ENCODE data around the gene DUS2.
A peak's percentile ranks its signal among the peaks of the same experiment; 100 is the strongest.
"Not testable (repeated sequence)": the region's sequence is repeated elsewhere in the genome, so short reads cannot be mapped to it uniquely, and the experiment has no call there.

The DUS2 gene

DNA sequence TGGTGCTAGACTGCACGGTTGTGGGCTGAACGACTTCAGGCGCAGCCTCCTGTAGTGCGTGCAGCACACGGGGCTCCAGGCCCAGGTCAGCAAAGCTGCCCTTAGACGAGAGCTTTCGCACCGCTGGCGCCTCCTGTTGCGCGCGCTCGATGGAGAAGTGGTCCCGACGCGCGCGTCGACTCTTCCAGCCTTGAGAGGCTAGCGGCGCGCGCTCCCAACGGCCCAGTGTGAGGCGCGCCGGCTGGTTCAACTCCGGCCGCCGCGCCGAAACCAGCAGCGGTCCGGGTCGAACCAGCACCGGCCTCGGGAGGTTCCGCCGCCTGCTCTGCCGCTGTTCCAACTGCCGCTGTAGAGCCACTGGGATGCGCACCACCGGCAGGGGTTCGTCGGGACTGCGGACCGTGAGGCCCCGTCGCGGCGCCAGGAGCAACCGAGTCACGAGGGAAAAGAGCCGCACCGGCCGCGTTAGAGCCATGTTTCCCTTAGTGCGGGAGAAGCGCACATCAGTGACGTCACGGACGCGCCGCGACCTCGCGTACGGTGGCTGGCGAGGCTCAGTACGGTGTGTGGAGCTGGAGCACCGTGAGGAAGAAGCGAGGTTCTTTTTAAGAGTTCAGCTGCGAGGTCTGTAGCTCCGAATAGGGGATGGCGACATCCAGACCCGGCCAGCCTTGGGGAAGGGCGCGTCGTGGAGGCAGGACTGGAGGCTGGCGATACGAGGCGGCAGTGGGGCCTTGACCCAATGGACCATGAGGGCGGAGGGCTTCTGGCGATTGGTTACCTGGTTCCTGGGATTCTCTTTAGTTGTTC, at the start of gene DUS2, which contains the start of gene DDX28:
DUS2 (plus strand) TSS at position 557 of the 810 bp plus-strand sequence. CDS start 14,740 bp downstream, outside the sequence.
DDX28 (minus strand) TSS at position 505 of the 810 bp plus-strand sequence; CDS start at position 475, 30 bp downstream.
- DNase-seq: peak; percentile 77

GRCh38 chr16:67975321-67976105, 47.6 kb upstream of the DUS2 start:
- DNase-seq: no peak

- DNase-seq: no peak
Observed at GRCh38 chr16:67976205-67976604, 46.9 kb upstream of the DUS2 start.

- no peak for DNase-seq
Observed at GRCh38 chr16:67977005-67977404, 46.1 kb upstream of the DUS2 start.

DNA sequence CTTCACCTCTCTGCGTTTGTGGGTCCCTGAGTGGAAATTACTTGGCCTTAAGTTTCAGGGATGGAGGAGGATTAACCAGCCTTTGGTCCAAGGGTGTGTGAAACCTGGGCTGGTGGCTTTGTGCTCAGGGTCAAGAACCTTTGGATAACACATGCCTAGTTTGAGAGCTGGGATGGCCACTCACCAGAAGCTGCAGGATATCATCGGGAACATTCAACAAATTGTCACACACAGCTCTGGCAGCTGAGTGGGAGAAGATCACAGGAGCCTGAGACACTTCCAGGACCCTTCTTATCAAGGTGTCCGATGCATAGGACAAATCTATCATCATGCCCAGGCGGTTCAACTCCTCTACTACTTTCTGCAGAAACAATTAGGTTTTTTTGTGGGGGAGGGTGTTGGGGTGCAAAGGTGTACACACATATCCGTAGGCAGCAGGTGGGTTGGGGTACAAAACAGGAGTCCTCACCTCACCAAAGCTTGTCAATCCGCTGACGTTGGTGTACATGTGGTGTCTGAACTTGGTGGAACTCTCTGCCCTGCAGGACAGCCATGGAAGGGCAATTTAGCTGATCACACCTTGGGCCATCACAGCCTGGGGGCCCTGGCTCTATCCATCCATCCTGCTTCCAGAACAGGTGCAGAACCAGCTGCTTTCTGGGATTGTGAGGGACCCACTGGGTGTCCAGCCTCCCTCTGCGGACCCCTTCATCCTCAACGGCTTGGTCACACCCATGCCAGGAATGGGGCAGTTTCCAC, 45.4 kb upstream of the DUS2 start:
- DNase-seq: no peak

DNA sequence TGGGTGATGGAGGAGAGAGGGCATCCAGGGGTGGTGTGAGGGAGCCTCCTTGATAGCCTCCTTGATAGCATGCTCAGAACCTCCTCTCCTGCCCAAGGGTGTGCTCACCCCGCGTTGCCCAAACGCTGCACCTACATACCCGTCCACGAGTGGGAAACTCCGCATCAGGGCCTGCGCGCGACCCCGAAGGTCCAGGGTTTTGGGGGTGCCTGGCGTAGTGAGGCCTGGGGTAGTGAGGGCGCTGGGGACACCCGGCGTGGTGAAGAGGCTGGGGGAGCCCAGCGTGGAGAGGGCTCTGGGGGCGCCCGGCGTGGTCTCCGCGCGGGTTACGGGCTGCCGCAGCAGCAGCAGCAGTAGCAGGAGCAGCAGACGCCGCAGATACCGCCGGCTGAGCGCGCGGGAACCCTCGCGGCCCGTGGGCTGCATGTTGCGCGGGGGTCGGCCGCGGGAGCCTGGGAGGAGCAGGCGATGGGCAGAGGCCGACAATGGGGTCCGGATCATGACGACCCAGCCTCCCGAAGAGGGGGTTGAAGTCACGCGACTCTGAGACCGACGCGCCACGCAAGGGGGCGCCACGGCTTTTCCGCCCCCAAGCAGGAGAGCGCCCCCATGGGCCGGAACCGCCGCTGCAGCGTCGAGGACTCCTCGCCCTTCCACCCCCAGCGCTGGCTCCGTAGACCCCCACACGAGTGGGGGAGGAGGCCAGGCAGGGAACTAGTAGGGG, 43.0 kb upstream of the DUS2 start, which contains the start of gene DPEP3:
DPEP3 (minus strand) TSS at position 545 of the 724 bp plus-strand sequence; CDS start at position 426, 119 bp downstream.
- no peak for DNase-seq

GRCh38 chr16:67982011-67982696, 40.9 kb upstream of the DUS2 start:
- no peak for DNase-seq

- DNase-seq: no peak
Observed at GRCh38 chr16:67986949-67987348, 36.1 kb upstream of the DUS2 start.

GRCh38 chr16:67987460-67988160, 35.5 kb upstream of the DUS2 start:
- DNase-seq: no peak

GRCh38 chr16:67988675-67989074, 34.4 kb upstream of the DUS2 start:
- DNase-seq: no peak

DNA sequence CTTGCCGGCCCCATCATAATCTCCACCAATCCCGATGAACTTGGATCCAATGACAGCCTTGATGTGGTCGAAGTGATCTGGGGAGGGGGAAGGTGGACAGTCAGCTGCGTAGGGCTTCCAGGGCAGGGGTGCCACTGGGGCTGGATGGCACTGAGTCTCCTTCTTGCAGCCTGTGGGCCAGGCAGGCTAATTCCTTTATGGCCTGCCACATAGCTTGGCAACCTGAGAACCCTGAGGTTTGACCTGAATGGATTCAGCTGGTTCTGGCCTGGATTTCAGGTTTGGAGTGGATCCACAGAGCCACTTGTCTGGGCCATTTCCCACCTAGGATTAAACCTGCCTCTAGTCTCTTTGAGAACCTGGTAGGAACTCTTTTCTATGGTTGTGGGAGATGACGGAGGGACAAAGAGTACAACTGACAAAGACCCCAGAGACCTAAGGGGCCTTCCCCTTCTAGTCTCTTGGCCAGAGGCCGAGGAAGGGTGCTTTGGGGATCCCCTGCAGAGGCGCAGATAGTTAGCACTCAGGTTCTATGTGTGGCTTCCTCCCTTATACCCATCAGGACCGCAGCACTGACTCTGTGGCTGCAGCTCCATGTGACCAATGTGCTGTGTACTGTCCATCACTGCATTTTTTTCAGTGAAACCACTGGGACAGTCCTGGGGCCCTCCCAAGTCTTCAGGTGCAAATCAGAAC, 33.6 kb upstream of the DUS2 start:
- no peak for DNase-seq

DNA sequence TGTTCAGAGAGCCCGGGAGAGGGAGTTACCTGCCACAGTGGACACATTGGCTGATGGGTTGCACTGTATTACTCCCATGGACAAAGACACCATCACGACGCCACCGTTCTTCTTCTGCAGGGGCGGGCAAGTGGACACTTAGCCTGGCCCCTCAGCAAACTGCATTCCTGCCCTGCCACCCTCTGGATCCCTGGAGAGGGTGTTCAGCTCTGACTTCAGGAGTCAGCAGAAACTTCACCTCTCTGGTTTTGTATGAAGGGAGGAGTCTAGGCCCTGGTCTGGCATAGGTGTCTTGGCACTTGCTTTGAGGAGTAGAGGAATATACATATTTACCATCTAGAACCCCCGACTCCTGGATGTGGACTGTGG, 33.1 kb upstream of the DUS2 start:
- no peak for DNase-seq

DNA sequence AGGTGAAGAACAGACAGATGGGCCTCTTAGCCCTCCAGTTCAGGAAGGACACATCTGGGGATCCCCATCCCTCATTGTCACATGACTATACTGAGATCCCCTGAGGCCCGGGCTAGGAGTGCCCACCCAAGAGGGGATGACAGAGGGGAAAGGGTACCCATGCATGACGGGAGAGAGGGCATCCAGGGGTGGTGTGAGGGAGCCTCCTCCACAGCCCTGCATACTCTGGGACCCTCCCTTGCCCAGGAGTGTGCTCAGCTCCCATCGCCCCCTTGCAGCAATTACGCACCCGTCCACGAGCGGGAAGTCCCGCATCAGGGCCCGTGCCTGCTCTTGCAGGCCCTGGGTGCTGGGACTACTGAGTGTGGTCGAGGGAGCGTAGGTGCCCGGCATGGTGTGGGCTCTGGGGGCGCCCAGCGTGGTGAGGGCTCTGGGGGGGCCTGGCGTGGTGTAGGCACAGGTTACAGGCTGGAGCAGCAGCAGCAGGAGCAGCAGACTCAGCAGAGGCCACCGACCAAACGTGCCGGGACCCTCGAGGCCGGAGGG, 30.4 kb upstream of the DUS2 start:
- no peak for DNase-seq

DNA sequence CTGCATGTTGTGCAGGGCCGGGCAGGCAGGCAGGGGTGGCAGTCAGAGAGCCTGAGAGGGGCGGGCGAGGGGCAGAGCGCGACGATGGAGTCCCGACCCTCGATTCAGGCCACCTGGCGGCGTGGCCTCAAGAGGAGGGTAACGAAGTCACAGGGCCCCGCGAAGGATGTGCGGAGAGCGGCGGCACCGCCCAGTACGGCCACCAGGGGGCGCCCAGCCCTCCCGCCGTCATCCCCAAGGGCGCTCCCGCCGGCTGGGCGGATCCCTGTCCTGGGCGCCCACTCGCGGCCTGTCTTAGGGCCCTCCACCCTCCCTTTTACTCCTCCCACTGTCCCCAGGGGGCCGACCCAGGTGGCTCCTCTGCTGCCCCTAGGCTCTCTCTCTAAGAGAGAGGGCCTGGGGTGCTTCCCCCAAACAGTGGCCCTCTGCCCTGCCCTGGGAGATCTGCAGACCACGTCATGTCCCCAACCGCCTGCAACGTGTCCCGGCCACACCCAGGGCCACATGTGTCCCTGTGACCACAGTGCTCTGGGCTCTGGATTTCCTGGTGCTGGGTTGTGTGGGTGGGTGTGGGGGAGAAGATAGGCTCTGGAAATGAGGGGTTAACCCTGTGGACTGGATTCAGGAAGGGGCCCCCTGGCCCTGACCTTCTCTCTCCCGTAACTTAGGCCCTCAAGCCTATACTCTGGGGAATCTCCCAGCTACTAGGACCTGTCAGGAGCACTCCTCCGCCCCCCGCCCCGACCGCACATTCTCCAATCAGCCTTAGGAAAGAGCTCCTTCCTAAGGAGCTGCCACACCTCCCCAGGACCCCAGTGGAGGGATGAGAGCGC, 29.7 kb upstream of the DUS2 start:
- DNase-seq: no peak

DNA sequence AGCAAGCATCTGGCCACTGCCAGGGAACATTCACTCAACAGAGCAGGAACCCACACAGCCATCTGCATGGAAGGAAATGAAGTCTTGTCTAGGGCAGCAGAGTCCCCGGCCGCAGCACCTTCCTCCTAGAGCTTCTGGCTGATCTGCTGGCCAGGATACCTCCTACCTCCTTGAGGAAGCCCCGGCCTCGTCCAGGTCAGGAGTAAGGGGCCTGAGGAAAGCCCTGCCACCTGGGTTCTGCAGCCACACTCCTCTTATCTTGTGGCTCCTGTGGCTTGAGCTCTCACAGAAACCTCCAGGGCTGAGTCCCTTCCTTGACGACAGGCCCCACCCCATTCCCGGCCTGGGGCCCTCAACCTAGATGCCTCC, 29.1 kb upstream of the DUS2 start:
- not testable (repeated sequence) for DNase-seq

- DNase-seq: no peak
Observed at GRCh38 chr16:67995423-67995822, 27.7 kb upstream of the DUS2 start.

DNA sequence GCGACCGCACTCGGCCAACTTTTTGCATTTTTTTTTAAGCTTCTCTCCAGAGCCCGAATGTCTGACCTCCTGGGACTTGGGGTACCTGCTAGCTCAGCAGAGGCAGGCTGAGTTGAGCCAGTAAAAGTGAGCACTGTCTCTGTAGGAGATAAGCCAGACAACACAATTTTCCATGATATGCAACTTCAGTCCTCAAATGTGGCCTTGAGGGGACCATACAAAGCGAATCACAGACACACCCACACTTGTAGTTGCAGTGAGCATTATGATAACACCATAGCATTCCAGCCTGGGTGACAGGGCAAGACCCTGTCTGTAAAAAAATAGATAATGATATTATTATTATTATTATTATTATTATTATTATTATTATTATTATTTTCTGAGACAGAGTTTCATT, 26.4 kb upstream of the DUS2 start:
- DNase-seq: no peak

DNA sequence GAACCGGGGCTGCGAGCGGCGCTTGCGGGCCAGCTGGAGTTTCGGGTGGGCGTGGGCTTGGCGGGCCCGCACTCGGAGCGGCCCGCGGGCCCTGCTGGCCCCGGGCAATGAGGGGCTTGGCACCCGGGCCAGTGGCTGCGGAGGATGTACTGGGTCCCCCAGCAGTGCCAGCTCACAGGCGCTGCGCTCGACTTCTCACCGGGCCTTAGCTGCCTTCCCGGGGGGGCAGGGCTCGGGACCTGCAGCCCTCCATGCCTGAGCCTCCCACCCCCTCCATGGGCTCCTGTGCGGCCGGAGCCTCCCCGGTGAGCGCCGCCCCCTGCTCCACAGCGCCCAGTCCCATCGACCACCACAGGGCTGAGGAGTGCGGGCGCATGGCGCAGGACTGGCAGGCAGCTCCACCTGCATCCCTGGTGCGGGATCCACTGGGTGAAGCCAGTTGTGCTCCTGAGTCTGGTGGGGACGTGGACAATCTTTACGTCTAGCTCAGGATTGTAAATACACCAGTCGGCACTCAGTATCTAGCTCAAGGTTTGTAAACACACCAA, 24.8 kb upstream of the DUS2 start:
- not testable (repeated sequence) for DNase-seq

Data from kidney glomerular epithelial cell (primary cell).